ENCODE measurements around the gene TANK. TPM values are rescaled to one million over a fixed set of nuclear protein-coding genes. Genes with fewer than 3 reads are reported as not detected.

Gene TANK
- total and polyA plus RNA-seq, 4 donors, result 17.2 to 62.1 (median 42.3) TPM

GRCh38 chr2:161118722-161119121, 41.5 kb upstream of the TANK start:
- no peaks in the 10 kb centered on the region for H3K4me1 ChIP-seq (ENCODE audit: control insufficient read depth in 4 of 4, insufficient read depth in 4 of 4, low read length in 3 of 4)
- H3K36me3 ChIP-seq (ENCODE audit: control insufficient read depth in 4 of 4, insufficient read depth in 3 of 4, low read depth in 1 of 4, low read length in 3 of 4), result no peaks in the 10 kb centered on the region
- TF ChIP-seq JUND (IDR thresholded peaks at IDR 0.05) (no peak), TAF1 (conservative IDR thresholded peaks at IDR 0.05) (no peak), FOXA1 (IDR thresholded peaks at IDR 0.05) (no peak), CTCF (IDR thresholded peaks at IDR 0.05; ENCODE audit: low read depth, low read length, missing input control) (no peak), MAX (IDR thresholded peaks at IDR 0.05) (no peak), HNF4A (conservative IDR thresholded peaks at IDR 0.05) (no peak), RXRA (IDR thresholded peaks at IDR 0.05) (no peak), SP1 (IDR thresholded peaks at IDR 0.05) (no peak)
- no peak overlapping the region for H3K9ac ChIP-seq (ENCODE audit: low read depth in 1 of 2, low read length in 2 of 2)
- DNase-seq (ENCODE audit: low spot score), result no peak
- no peak overlapping the region for H3K4me3 ChIP-seq (ENCODE audit: low read depth in 1 of 3, low read length in 3 of 3)
- no peaks in the 10 kb centered on the region for H3K9me3 ChIP-seq (ENCODE audit: control insufficient read depth in 4 of 4, low read length in 3 of 4)
- H3K27ac ChIP-seq (ENCODE audit: low read depth in 1 of 2, low read length in 2 of 2), result no peak overlapping the region
- no peaks in the 10 kb centered on the region for H3K27me3 ChIP-seq (ENCODE audit: control insufficient read depth in 4 of 4, insufficient read depth in 4 of 4, low read length in 3 of 4)

- H3K4me1 ChIP-seq (ENCODE audit: control insufficient read depth in 4 of 4, insufficient read depth in 4 of 4, low read length in 3 of 4), result no peaks in the 10 kb centered on the region
- DNase-seq (ENCODE audit: low spot score), result no peak
- no peak for TF ChIP-seq SP1 (IDR thresholded peaks at IDR 0.05)
- H3K36me3 ChIP-seq (ENCODE audit: control insufficient read depth in 4 of 4, insufficient read depth in 3 of 4, low read depth in 1 of 4, low read length in 3 of 4), result no peaks in the 10 kb centered on the region
- H3K27ac ChIP-seq (ENCODE audit: low read depth in 1 of 2, low read length in 2 of 2), result no peak overlapping the region
- H3K9ac ChIP-seq (ENCODE audit: low read depth in 1 of 2, low read length in 2 of 2), result no peak overlapping the region
- no peak overlapping the region for H3K4me3 ChIP-seq (ENCODE audit: low read depth in 1 of 3, low read length in 3 of 3)
- no peaks in the 10 kb centered on the region for H3K9me3 ChIP-seq (ENCODE audit: control insufficient read depth in 4 of 4, low read length in 3 of 4)
- no peaks in the 10 kb centered on the region for H3K27me3 ChIP-seq (ENCODE audit: control insufficient read depth in 4 of 4, insufficient read depth in 4 of 4, low read length in 3 of 4)
These were observed 40.7 kb upstream of the TANK start for GRCh38 chr2:161119483-161119882.

GRCh38 chr2:161120775-161121174, 39.5 kb upstream of the TANK start:
- H3K27me3 ChIP-seq (ENCODE audit: control insufficient read depth in 4 of 4, insufficient read depth in 4 of 4, low read length in 3 of 4), result no peaks in the 10 kb centered on the region
- DNase-seq (ENCODE audit: low spot score), result no peak
- H3K9ac ChIP-seq (ENCODE audit: low read depth in 1 of 2, low read length in 2 of 2), result no peak overlapping the region
- no peak for TF ChIP-seq REST (IDR thresholded peaks at IDR 0.05)
- no peak overlapping the region for H3K4me3 ChIP-seq (ENCODE audit: low read depth in 1 of 3, low read length in 3 of 3)
- whole genome bisulfite sequencing, result 90% methylated on average over 6 of the region's 6 CpGs
- H3K27ac ChIP-seq (ENCODE audit: low read depth in 1 of 2, low read length in 2 of 2), result no peak overlapping the region
- H3K4me1 ChIP-seq (ENCODE audit: control insufficient read depth in 4 of 4, insufficient read depth in 4 of 4, low read length in 3 of 4), result no peaks in the 10 kb centered on the region
- H3K36me3 ChIP-seq (ENCODE audit: control insufficient read depth in 4 of 4, insufficient read depth in 3 of 4, low read depth in 1 of 4, low read length in 3 of 4), result no peaks in the 10 kb centered on the region
- H3K9me3 ChIP-seq (ENCODE audit: control insufficient read depth in 4 of 4, low read length in 3 of 4), result no peaks in the 10 kb centered on the region
